GM21576 (cell line): Measurements from ENCODE around the gene OR52E8.

Experiments
- ATAC-seq: cut with Tn5 transposase; IDR thresholded peaks from one replicate; pipeline ENCODE4 v1.9.1; 2021; ENCODE audit warnings: mild to moderate bottlenecking, moderate library complexity; ENCODE audit not compliant: unreplicated experiment

Gene OR52E8

GRCh38 chr11:5808500-5809121 is 48.9 kb downstream of the OR52E8 start, which contains the start of gene OR52N2:
Gene OR52N2, plus strand, starts transcription at chr11:5808924. Its CDS starts 11,412 bp downstream, at chr11:5820336.
- ATAC-seq: peak; percentile 95

GRCh38 chr11:5807580-5807979 is 49.9 kb downstream of the OR52E8 start:
- no peak for ATAC-seq
